Astrocyte (in vitro differentiated cells and primary cell): ENCODE results near the gene HINT1.

ENCODE experiments used
- EZH2 ChIP-seq: IDR thresholded peaks from 2 replicates; pipeline ENCODE4 v1.6.1; 2012; ENCODE audit warnings: mild to moderate bottlenecking, low read length, inconsistent platforms; ENCODE audit not compliant: insufficient read depth
- TF ChIP-seq, protein P1 (sequence below): IDR thresholded peaks from 2 replicates; pipeline ENCODE4 v1.5.1; 2011; ENCODE audit warnings: low read depth, mild to moderate bottlenecking, inconsistent platforms, low read length, moderate library complexity; ENCODE audit not compliant: insufficient read depth

GRCh38 chr5:131182839-131183238 is 17.8 kb upstream of the HINT1 start:
- TF ChIP-seq, protein P1, sequence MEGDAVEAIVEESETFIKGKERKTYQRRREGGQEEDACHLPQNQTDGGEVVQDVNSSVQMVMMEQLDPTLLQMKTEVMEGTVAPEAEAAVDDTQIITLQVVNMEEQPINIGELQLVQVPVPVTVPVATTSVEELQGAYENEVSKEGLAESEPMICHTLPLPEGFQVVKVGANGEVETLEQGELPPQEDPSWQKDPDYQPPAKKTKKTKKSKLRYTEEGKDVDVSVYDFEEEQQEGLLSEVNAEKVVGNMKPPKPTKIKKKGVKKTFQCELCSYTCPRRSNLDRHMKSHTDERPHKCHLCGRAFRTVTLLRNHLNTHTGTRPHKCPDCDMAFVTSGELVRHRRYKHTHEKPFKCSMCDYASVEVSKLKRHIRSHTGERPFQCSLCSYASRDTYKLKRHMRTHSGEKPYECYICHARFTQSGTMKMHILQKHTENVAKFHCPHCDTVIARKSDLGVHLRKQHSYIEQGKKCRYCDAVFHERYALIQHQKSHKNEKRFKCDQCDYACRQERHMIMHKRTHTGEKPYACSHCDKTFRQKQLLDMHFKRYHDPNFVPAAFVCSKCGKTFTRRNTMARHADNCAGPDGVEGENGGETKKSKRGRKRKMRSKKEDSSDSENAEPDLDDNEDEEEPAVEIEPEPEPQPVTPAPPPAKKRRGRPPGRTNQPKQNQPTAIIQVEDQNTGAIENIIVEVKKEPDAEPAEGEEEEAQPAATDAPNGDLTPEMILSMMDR = no peak
- no peak for TF ChIP-seq EZH2
